AG09309 (cell line): ENCODE measurements around the gene MAP3K20.

Source experiments
- DNase-seq: peaks from one replicate; pipeline ENCODE4 v3.0.0-alpha.2; 2010; ENCODE audit warnings: low read depth
- H3K4me3 ChIP-seq: 2 replicates; pipeline ENCODE4 v1.5.1; 2011; ENCODE audit warnings: mild to moderate bottlenecking, low read depth, low read length, moderate library complexity; ENCODE audit not compliant: control insufficient read depth
- TF ChIP-seq, protein P1 (sequence below): IDR thresholded peaks from 2 replicates; pipeline ENCODE4 v1.5.1; 2011; ENCODE audit warnings: mild to moderate bottlenecking, low read depth, low read length, inconsistent platforms; ENCODE audit not compliant: insufficient read depth, control insufficient read depth; ENCODE audit errors: missing control alignments

MAP3K20 gene

DNA sequence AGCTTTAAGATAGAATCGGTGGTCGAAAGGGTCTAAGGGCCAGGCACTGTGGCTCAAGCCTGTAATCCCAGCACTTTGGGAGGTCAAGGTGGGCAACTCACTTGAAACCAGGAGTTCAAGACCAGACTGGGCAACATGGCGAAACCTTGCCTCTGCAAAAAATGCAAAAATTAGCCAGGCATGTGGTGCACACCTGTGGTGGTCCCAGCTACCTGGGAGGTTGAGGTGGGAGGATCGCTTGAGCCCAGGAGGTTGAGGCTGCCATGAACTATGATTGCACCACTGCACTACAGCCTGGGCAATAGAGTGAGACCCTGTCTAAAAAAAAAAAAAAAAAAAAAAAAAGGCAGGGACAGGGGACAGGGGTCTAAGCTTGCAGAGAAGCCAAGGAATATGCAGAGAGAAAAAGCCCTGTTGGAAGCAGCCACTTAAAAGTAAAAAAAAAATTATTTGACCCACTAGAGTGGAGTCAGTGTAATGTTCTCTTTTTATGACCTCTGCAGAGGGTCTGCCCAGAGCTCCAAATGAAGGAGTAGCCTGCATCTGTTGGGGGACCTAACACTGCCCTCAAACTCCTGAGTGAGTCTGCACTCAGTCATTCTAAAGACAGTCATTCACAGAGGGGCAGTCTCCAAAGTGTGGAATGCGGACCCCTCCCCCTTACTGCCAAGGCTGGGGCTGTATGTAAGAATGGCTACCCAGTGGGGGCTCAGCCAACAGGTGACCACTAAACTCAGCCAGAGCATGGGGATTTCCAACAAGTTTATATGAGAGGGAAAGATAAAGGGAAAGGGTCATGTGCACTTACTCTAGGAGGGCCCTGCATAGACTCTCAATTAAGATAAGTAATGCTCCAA, 160.5 kb downstream of the MAP3K20 start:
- H3K4me3 ChIP-seq = no peak overlapping the region
- TF ChIP-seq, protein P1, sequence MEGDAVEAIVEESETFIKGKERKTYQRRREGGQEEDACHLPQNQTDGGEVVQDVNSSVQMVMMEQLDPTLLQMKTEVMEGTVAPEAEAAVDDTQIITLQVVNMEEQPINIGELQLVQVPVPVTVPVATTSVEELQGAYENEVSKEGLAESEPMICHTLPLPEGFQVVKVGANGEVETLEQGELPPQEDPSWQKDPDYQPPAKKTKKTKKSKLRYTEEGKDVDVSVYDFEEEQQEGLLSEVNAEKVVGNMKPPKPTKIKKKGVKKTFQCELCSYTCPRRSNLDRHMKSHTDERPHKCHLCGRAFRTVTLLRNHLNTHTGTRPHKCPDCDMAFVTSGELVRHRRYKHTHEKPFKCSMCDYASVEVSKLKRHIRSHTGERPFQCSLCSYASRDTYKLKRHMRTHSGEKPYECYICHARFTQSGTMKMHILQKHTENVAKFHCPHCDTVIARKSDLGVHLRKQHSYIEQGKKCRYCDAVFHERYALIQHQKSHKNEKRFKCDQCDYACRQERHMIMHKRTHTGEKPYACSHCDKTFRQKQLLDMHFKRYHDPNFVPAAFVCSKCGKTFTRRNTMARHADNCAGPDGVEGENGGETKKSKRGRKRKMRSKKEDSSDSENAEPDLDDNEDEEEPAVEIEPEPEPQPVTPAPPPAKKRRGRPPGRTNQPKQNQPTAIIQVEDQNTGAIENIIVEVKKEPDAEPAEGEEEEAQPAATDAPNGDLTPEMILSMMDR = no peak
- no peak for DNase-seq

GRCh38 chr2:173238385-173238784, 162.7 kb downstream of the MAP3K20 start:
- no peak overlapping the region for H3K4me3 ChIP-seq
- TF ChIP-seq, protein P1 = no peak
- DNase-seq = no peak

- no peak for DNase-seq
- TF ChIP-seq, protein P1 = no peak
- no peak overlapping the region for H3K4me3 ChIP-seq
Observed at GRCh38 chr2:173238831-173239230, 163.2 kb downstream of the MAP3K20 start.

DNA sequence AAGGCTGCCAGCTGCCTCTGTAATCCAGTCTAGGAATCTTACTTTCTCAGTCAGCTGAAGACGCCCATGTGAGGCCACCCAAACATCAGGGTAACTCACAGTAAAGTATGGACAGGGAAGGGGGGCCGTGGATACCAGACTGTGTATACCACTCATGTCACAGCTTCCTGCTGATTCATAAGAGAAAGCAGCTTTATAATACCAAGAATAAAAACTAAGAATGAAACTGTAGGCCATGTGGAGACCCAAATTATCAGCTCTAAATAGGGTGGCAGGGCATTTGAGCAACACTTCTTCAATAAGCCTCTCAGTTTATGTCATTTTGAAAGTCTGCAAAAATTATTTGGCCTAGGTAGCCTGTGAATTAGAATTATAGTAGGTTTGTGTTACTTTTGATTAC, 164.0 kb downstream of the MAP3K20 start:
- TF ChIP-seq, protein P1 = no peak
- no peak for DNase-seq
- no peak overlapping the region for H3K4me3 ChIP-seq

DNA sequence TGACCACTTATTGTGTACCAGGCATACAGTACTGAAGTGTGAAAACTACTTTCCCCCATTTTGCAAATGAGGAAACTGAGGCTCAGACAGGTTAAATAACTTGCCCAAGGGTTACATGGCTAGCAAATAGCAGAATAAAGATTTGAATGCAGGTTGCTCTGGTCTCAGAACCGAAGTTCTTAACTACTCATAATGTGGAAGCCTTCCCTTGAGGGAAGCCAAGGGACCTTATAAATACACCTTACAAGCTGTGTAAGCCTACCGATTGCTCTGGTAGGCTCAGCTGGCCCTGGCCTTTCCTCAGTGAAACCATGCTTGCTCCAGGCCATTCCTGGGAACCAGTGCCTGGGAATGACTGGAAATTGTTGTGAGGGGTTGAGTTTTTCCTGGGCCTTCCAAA, 164.4 kb downstream of the MAP3K20 start:
- no peak for DNase-seq
- TF ChIP-seq, protein P1 = no peak
- no peak overlapping the region for H3K4me3 ChIP-seq

- no peak overlapping the region for H3K4me3 ChIP-seq
- DNase-seq = no peak
- TF ChIP-seq, protein P1 = no peak
Observed at GRCh38 chr2:173241643-173242042, 166.0 kb downstream of the MAP3K20 start.
